H1 (cell line): ENCODE results near the gene EGFR. TPM values are rescaled to one million over a fixed set of nuclear protein-coding genes. Genes with fewer than 3 reads are reported as not detected.

Source experiments
- CTCF ChIA-PET: fragments of 300-600 bp; sonication (Branson Sonifier 250); formaldehyde crosslinking; loops from one replicate; lab custom pipeline; 2021; ENCODE audit not compliant: partially characterized antibody; lab: Charles Lee
- POLR2A ChIA-PET: fragments of 300-600 bp; sonication (Branson Sonifier 250); formaldehyde crosslinking; loops from one replicate; lab custom pipeline; 2021; ENCODE audit warnings: inconsistent platforms; ENCODE audit not compliant: partially characterized antibody; lab: Charles Lee
- DNase-seq, 2 experiments: peaks; one replicate each; pipeline versions ENCODE4 v3.0.0 to v3.0.0-alpha.2; 2010 to 2022; ENCODE audit warnings: low spot score in 2 of 2, low read depth in 1 of 2, mixed read lengths in 1 of 2
- FAIRE-seq: peaks from 2 replicates; lab custom pipeline; 2011; peaks lifted over from hg19 to GRCh38; lab: Jason Lieb, UNC
- H2AFZ ChIP-seq: 2 replicates; pipeline ENCODE4 v1.8.1; 2012; ENCODE audit warnings: low read length, inconsistent platforms
- H2AK5ac ChIP-seq: 2 replicates; pipeline ENCODE4 v1.6.1; 2013; ENCODE audit warnings: low read depth, low read length
- H2BK120ac ChIP-seq: replicated peaks from 2 replicates; pipeline ENCODE3; 2013; ENCODE audit warnings: low read depth, low read length, inconsistent platforms
- H2BK12ac ChIP-seq: 2 replicates; pipeline ENCODE4 v1.6.1; 2013; ENCODE audit warnings: low read depth, low read length
- H2BK15ac ChIP-seq: 2 replicates; pipeline ENCODE4 v1.6.1; 2013; ENCODE audit warnings: low read length
- H2BK20ac ChIP-seq: 2 replicates; pipeline ENCODE4 v1.6.1; 2013; ENCODE audit warnings: low read length
- H2BK5ac ChIP-seq: 2 replicates; pipeline ENCODE4 v1.6.1; 2013; ENCODE audit warnings: low read depth, low read length
- H3K14ac ChIP-seq: 2 replicates; pipeline ENCODE4 v1.6.1; 2013; ENCODE audit warnings: inconsistent platforms; ENCODE audit not compliant: insufficient read length
- H3K18ac ChIP-seq: 2 replicates; pipeline ENCODE4 v1.6.1; 2013; ENCODE audit warnings: low read length; ENCODE audit errors: extremely low read depth
- H3K23ac ChIP-seq: 2 replicates; pipeline ENCODE4 v1.6.1; 2013; ENCODE audit warnings: inconsistent platforms; ENCODE audit not compliant: insufficient read length
- H3K23me2 ChIP-seq: 2 replicates; pipeline ENCODE4 v1.6.1; 2013; ENCODE audit warnings: low read depth, low read length
- H3K27ac ChIP-seq: 2 replicates; pipeline ENCODE4 v1.6.1; 2011; ENCODE audit warnings: low read depth, low read length, inconsistent platforms
- H3K27me3 ChIP-seq, 4 experiments: replicated peaks in 1 of 4; 1 replicate in 1 of 4; 2 replicates in 3 of 4; pipeline versions ENCODE4 v1.6.1 to v1.8.1; 2011 to 2013; ENCODE audit warnings: low read length in 3 of 4, mild to moderate bottlenecking in 3 of 4, inconsistent platforms in 2 of 4, mixed read lengths in 2 of 4, moderate library complexity in 1 of 4; ENCODE audit not compliant: control insufficient read depth in 3 of 4, insufficient read depth in 3 of 4; ENCODE audit errors: extremely low read depth in 1 of 4
- H3K36me3 ChIP-seq, 4 experiments: 2 replicates each; pipeline versions ENCODE4 v1.6.1 to v1.8.1; 2011 to 2013; ENCODE audit warnings: mild to moderate bottlenecking in 4 of 4, low read length in 3 of 4, moderate library complexity in 2 of 4, control low read depth in 1 of 4, inconsistent platforms in 1 of 4; ENCODE audit not compliant: insufficient read depth in 4 of 4, control insufficient read depth in 2 of 4
- H3K4ac ChIP-seq: replicated peaks from 2 replicates; pipeline ENCODE3; 2013; ENCODE audit warnings: low read length, low read depth, mixed read lengths, inconsistent platforms; ENCODE audit not compliant: insufficient read length
- H3K4me1 ChIP-seq, 4 experiments: replicated peaks in 1 of 4; 1 replicate in 1 of 4; 2 replicates in 3 of 4; pipeline versions ENCODE4 v1.6.1 to v1.8.1; 2011 to 2013; ENCODE audit warnings: low read length in 3 of 4, inconsistent platforms in 2 of 4, mixed read lengths in 1 of 4; ENCODE audit not compliant: insufficient read depth in 4 of 4, control insufficient read depth in 3 of 4
- H3K4me2 ChIP-seq, 2 experiments: 2 replicates each; pipeline versions ENCODE4 v1.6.1 to v1.8.1; 2011 to 2013; ENCODE audit warnings: low read depth in 2 of 2, low read length in 2 of 2, control low read depth in 1 of 2, inconsistent platforms in 1 of 2, mild to moderate bottlenecking in 1 of 2; ENCODE audit not compliant: insufficient read depth in 1 of 2
- H3K4me3 ChIP-seq, 4 experiments: fragments of 200-600, 300-600 bp in 1 of 4; sonication (generic), shearing (Covaris generic), sonication (Bioruptor Twin) in 1 of 4; 2 replicates each; pipeline versions ENCODE4 v1.5.1 to v1.8.1; 2011 to 2016; ENCODE audit warnings: low read length in 4 of 4, low read depth in 3 of 4, control low read depth in 2 of 4, inconsistent platforms in 2 of 4, mild to moderate bottlenecking in 2 of 4, mixed read lengths in 1 of 4, moderate library complexity in 1 of 4; ENCODE audit not compliant: insufficient read depth in 2 of 4; ENCODE audit errors: extremely low read depth in 1 of 4
- H3K56ac ChIP-seq: replicated peaks from 2 replicates; pipeline ENCODE3; 2013; ENCODE audit warnings: low read depth, mild to moderate bottlenecking, mixed read lengths, low read length, inconsistent platforms; ENCODE audit not compliant: insufficient read length
- H3K79me1 ChIP-seq: 2 replicates; pipeline ENCODE4 v1.6.1; 2013; ENCODE audit warnings: low read depth, low read length, control low read depth
- H3K79me2 ChIP-seq, 2 experiments: 2 replicates each; pipeline versions ENCODE4 v1.6.1 to v1.8.1; 2012 to 2013; ENCODE audit warnings: low read length in 2 of 2, mild to moderate bottlenecking in 2 of 2, inconsistent platforms in 1 of 2; ENCODE audit not compliant: insufficient read depth in 2 of 2, control insufficient read depth in 1 of 2
- H3K9ac ChIP-seq, 4 experiments: replicated peaks in 1 of 4; 1 replicate in 1 of 4; 2 replicates in 3 of 4; pipeline versions ENCODE4 v1.6.1 to v1.8.1; 2011 to 2013; ENCODE audit warnings: low read depth in 3 of 4, low read length in 3 of 4, control low read depth in 2 of 4, mild to moderate bottlenecking in 2 of 4, moderate library complexity in 2 of 4, inconsistent platforms in 1 of 4; ENCODE audit errors: extremely low read depth in 1 of 4
- H3K9me3 ChIP-seq, 2 experiments: 2 replicates each; pipeline versions ENCODE4 v1.6.1 to v1.8.1; 2012 to 2013; ENCODE audit warnings: mild to moderate bottlenecking in 2 of 2, moderate library complexity in 2 of 2, control low read depth in 1 of 2, inconsistent platforms in 1 of 2, low read depth in 1 of 2, low read length in 1 of 2, mixed read lengths in 1 of 2; ENCODE audit not compliant: insufficient read depth in 2 of 2
- H4K20me1 ChIP-seq, 2 experiments: replicated peaks in 1 of 2; 2 replicates each; pipeline versions ENCODE3 to v1.8.1; 2011 to 2013; ENCODE audit warnings: inconsistent platforms in 2 of 2, low read length in 2 of 2, mild to moderate bottlenecking in 1 of 2; ENCODE audit not compliant: insufficient read depth in 2 of 2, control insufficient read depth in 1 of 2
- H4K5ac ChIP-seq: 2 replicates; pipeline ENCODE4 v1.6.1; 2013; ENCODE audit warnings: low read length, low read depth, mixed read lengths, inconsistent platforms; ENCODE audit not compliant: insufficient read length
- H4K8ac ChIP-seq: 2 replicates; pipeline ENCODE4 v1.8.0; 2013; ENCODE audit warnings: mild to moderate bottlenecking, moderate library complexity, low read length, inconsistent platforms; ENCODE audit not compliant: insufficient read depth; ENCODE audit errors: extremely low read depth
- H4K91ac ChIP-seq: replicated peaks from 2 replicates; pipeline ENCODE3; 2013; ENCODE audit warnings: low read length, mixed read lengths, inconsistent platforms; ENCODE audit not compliant: insufficient read length
- EGR1 ChIP-seq: IDR thresholded peaks from 2 replicates; pipeline ENCODE4 v1.6.1; 2011; ENCODE audit warnings: low read depth, low read length, borderline replicate concordance
- RAD21 ChIP-seq, 2 experiments: IDR thresholded peaks in 1 of 2; conservative IDR thresholded peaks in 1 of 2; 2 replicates each; pipeline ENCODE4 v1.6.1; 2011; ENCODE audit warnings: low read depth in 2 of 2, low read length in 2 of 2, improper control_type of control experiment in 1 of 2, inconsistent platforms in 1 of 2, mild to moderate bottlenecking in 1 of 2, moderate library complexity in 1 of 2
- SIN3A ChIP-seq, 2 experiments: IDR thresholded peaks in 1 of 2; conservative IDR thresholded peaks in 1 of 2; 2 replicates each; pipeline ENCODE4 v1.6.1; 2011 to 2012; ENCODE audit warnings: low read length in 2 of 2, improper control_type of control experiment in 1 of 2, low read depth in 1 of 2, mild to moderate bottlenecking in 1 of 2
- SIRT6 ChIP-seq: IDR thresholded peaks from one replicate; pipeline ENCODE4 v1.7.1; 2012; ENCODE audit warnings: low read length, inconsistent platforms
- SRF ChIP-seq: IDR thresholded peaks from 2 replicates; pipeline ENCODE4 v1.6.1; 2011; ENCODE audit warnings: mild to moderate bottlenecking, low read depth, low read length, moderate library complexity
- WGBS, 2 experiments: shearing (Covaris generic) in 1 of 2; methylation state at CpG; one replicate each; pipeline versions ENCODE4 v1.1.6 to v1.1.7; 2013 to 2015; ENCODE audit warnings: low lambda C conversion rate in 2 of 2, mixed read lengths in 2 of 2, inconsistent platforms in 1 of 2, low coverage in 1 of 2, missing lambda C conversion rate in 1 of 2; ENCODE audit not compliant: insufficient replicate concordance in 2 of 2, insufficient coverage in 1 of 2, insufficient read length in 1 of 2; ENCODE audit errors: extremely low coverage in 1 of 2, missing lambda C conversion rate in 1 of 2; 5-methylcytosine and 5-hydroxymethylcytosine counted together
- polyA plus RNA-seq, 7 experiments: library from polyadenylated mRNA; depleted of rRNA in 3 of 7; stranded (reverse) in 5 of 7; unstranded in 2 of 7; fragments of >200 nt in 5 of 7; fragments of 200-250 nt in 2 of 7; gene quantifications; 1 replicate in 5 of 7; 2 replicates in 1 of 7; 4 replicates in 1 of 7; pipeline versions ENCODE4 v1.2.1 to v1.2.3, GENCODE V29; 2011 to 2013; ENCODE audit warnings: missing spikeins in 2 of 7, mixed read lengths in 2 of 7
- total RNA-seq: library from RNA; stranded (reverse); fragmentation: NEBNext Ultra II Directional; extraction: Animal tissue kit (Norgen Biotek cat#: 25700); gene quantifications from 2 replicates; pipeline ENCODE4 v1.2.1, GENCODE V29; 2021

Gene EGFR
- total and polyA plus RNA-seq, 2 of the 8 experiments (the other 6 are each of a cell fraction or from before 2014, with no cell fraction given) = 1.9 to 5.8 TPM

DNA sequence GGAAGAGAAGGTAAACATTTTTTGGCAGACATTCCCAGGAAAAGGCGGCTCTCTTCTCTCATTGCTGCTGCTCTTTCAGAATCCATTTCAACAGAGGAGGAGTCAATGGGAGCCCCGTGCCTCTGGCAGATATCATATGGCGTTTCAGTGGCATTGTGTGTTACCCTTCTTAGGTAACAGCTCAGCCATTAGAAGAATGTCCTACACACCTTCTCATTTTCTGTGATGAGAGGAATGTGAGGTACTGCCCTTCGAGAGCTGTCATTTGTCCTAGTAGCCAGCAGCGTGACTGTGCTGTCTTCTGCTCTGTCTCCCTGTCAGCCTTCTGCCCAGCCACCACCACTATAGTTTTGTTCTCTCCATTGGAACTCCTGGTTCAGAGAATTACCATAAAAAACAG lies 102.4 kb downstream of the EGFR start:
- ChIA-PET CTCF (interaction anchor here (0.9 to 1.5 kb wide), 2 partner anchors 9 to 11 kb away, joined by 3 to 4 read pairs; no protein-coding TSS in a partner anchor), POLR2A (interaction anchor here (1.1 kb wide), 2 partner anchors 26 to 131 kb away, joined by 3 read pairs; no protein-coding TSS in a partner anchor)
- Histone ChIP-seq H3K18ac (no peak overlapping the region), H3K9ac (no peak overlapping the region), H4K8ac (no peak overlapping the region), H4K91ac (no peak overlapping the region), H3K27ac (no peak overlapping the region), H3K27me3 (no peaks in the 10 kb centered on the region), H2BK120ac (no peak overlapping the region), H3K36me3 (no peaks in the 10 kb centered on the region), H3K4ac (no peak overlapping the region), H4K5ac (no peak overlapping the region), H3K23me2 (0 out of 2 replicates have a peak, but pooled peaks cover 2% of the 10 kb centered on the region), H2BK20ac (no peak overlapping the region), H3K4me3 (no peak overlapping the region), H3K79me2 (no peaks in the 10 kb centered on the region), H2BK12ac (no peak overlapping the region), H3K23ac (no peak overlapping the region), H4K20me1 (no peaks in the 10 kb centered on the region), H3K9me3 (no peaks in the 10 kb centered on the region), H2AK5ac (no peak overlapping the region), H2AFZ (no peak overlapping the region), H3K56ac (no peak overlapping the region), H3K4me1 (no peaks in the 10 kb centered on the region), H2BK5ac (no peak overlapping the region), H3K14ac (no peak overlapping the region), H3K79me1 (no peaks in the 10 kb centered on the region), H3K4me2 (no peak overlapping the region), H2BK15ac (no peak overlapping the region)
- WGBS, 2 experiments = 91% methylated on average over 5 of the region's 5 CpGs; no CpG with 5 or more reads in 1 of the 2 experiments
- DNase-seq = no peak
- TF ChIP-seq SIRT6 = no peak
- TF ChIP-seq EGR1 = no peak
- TF ChIP-seq SIN3A (conservative IDR thresholded peaks at IDR 0.05 in 1 of 2, IDR thresholded peaks at IDR 0.05 in 1 of 2; ENCODE audit: low read depth in 1 of 2, low read length in 2 of 2) = no peak
- no peak for TF ChIP-seq SRF
- TF ChIP-seq RAD21 (IDR thresholded peaks at IDR 0.05 in 1 of 2, conservative IDR thresholded peaks at IDR 0.05 in 1 of 2; ENCODE audit: low read depth in 2 of 2, low read length in 2 of 2) = no peak
- no peak for FAIRE-seq
